ENCODE measurements around the gene MCTP1. TPM values are rescaled to one million over a fixed set of nuclear protein-coding genes. Genes with fewer than 3 reads are reported as not detected.

Gene MCTP1
- total RNA-seq, 1 experiment from 2014 or later, result 5.6 TPM

DNA sequence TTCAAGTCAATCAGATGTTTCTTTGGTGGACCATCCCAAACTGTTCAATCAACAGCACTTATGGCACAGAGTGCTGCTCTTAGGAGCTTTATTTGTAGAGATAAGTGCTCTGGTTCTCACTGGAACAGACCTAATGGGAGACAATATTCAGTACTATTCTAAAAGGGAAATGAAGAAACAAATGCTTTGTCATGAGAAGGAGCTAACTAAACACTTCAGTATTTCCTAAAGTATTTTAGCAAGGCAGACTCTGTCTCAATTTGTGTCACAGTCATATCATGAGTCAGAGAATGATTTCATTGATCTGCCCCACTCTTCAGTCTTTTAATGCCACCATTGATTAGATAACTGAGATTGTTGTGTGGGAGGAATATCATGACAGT, 491.1 kb downstream of the MCTP1 start:
- H3K4me1 Mint-ChIP-seq, result no peaks in the 10 kb centered on the region
- POLR2A ChIA-PET, result no interaction called here

DNA sequence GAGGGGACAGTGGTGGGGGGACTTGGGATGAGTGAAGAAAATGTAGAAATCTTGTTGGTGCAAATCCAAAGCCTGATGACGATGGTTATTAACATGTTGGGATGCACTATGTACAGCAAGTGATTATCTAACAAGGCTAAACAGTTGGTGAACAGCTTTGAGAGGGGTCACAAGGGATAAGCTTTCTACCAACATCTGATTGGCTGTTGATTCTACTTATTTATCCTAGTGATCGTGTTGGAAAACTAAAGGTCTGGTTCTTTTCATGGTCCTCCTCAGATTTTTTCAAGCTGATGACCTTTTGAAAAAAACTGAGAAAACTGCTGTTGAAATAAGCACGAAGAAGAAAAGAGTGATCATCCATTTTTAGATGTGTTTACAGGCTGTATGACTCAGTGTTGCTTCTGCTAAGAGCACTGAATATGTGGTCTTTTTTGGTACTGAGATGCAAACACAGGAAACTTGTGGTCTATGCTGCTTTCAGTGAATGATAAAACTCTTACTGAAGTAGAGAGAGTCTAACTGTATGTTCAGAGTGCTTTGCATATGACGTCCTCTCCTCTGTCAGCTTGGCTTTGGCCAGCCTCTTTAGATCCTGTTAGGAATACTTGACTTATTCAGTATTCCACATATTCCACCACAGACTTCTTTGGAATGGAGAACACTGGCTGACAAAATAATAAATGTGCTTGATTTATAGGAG, 491.6 kb downstream of the MCTP1 start:
- DNase-seq (ENCODE audit: low spot score) (no peak), ATAC-seq (no peak)
- H3K27ac Mint-ChIP-seq, result no peak overlapping the region
- no peak overlapping the region for H3K4me3 Mint-ChIP-seq
- H3K9me3 Mint-ChIP-seq, result no peaks in the 10 kb centered on the region
- ChIA-PET POLR2A (no interaction called here), CTCF (interaction anchor here (1.0 kb wide), 1 partner anchor 19 kb away, joined by 3 read pairs; no protein-coding TSS in a partner anchor)
- H3K4me1 Mint-ChIP-seq, result peaks cover 3% of the 10 kb centered on the region
- no peaks in the 10 kb centered on the region for H3K27me3 Mint-ChIP-seq (ENCODE audit: low read depth)
- H3K36me3 Mint-ChIP-seq, result no peaks in the 10 kb centered on the region
- TF ChIP-seq FOXP1 (CRISPR knock-in tag; IDR thresholded peaks at IDR 0.05; ENCODE audit: borderline replicate concordance) (no peak), ZNF671 (CRISPR knock-in tag; IDR thresholded peaks at IDR 0.05) (no peak), ETV6 (CRISPR knock-in tag; IDR thresholded peaks at IDR 0.05) (no peak), NFATC4 (CRISPR knock-in tag; IDR thresholded peaks at IDR 0.05) (no peak), JAZF1 (CRISPR knock-in tag; IDR thresholded peaks at IDR 0.05) (no peak)
- TF ChIP-seq, protein P1, sequence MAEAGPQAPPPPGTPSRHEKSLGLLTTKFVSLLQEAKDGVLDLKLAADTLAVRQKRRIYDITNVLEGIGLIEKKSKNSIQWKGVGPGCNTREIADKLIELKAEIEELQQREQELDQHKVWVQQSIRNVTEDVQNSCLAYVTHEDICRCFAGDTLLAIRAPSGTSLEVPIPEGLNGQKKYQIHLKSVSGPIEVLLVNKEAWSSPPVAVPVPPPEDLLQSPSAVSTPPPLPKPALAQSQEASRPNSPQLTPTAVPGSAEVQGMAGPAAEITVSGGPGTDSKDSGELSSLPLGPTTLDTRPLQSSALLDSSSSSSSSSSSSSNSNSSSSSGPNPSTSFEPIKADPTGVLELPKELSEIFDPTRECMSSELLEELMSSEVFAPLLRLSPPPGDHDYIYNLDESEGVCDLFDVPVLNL (CRISPR knock-in tag; IDR thresholded peaks at IDR 0.05; ENCODE audit: borderline replicate concordance, low read depth), result no peak
- TF ChIP-seq, protein P2, sequence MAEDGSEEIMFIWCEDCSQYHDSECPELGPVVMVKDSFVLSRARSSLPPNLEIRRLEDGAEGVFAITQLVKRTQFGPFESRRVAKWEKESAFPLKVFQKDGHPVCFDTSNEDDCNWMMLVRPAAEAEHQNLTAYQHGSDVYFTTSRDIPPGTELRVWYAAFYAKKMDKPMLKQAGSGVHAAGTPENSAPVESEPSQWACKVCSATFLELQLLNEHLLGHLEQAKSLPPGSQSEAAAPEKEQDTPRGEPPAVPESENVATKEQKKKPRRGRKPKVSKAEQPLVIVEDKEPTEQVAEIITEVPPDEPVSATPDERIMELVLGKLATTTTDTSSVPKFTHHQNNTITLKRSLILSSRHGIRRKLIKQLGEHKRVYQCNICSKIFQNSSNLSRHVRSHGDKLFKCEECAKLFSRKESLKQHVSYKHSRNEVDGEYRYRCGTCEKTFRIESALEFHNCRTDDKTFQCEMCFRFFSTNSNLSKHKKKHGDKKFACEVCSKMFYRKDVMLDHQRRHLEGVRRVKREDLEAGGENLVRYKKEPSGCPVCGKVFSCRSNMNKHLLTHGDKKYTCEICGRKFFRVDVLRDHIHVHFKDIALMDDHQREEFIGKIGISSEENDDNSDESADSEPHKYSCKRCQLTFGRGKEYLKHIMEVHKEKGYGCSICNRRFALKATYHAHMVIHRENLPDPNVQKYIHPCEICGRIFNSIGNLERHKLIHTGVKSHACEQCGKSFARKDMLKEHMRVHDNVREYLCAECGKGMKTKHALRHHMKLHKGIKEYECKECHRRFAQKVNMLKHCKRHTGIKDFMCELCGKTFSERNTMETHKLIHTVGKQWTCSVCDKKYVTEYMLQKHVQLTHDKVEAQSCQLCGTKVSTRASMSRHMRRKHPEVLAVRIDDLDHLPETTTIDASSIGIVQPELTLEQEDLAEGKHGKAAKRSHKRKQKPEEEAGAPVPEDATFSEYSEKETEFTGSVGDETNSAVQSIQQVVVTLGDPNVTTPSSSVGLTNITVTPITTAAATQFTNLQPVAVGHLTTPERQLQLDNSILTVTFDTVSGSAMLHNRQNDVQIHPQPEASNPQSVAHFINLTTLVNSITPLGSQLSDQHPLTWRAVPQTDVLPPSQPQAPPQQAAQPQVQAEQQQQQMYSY (CRISPR knock-in tag; IDR thresholded peaks at IDR 0.05), result no peak
- TF ChIP-seq, protein P3, sequence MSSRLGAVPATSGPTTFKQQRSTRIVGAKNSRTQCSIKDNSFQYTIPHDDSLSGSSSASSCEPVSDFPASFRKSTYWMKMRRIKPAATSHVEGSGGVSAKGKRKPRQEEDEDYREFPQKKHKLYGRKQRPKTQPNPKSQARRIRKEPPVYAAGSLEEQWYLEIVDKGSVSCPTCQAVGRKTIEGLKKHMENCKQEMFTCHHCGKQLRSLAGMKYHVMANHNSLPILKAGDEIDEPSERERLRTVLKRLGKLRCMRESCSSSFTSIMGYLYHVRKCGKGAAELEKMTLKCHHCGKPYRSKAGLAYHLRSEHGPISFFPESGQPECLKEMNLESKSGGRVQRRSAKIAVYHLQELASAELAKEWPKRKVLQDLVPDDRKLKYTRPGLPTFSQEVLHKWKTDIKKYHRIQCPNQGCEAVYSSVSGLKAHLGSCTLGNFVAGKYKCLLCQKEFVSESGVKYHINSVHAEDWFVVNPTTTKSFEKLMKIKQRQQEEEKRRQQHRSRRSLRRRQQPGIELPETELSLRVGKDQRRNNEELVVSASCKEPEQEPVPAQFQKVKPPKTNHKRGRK (CRISPR knock-in tag; IDR thresholded peaks at IDR 0.05; ENCODE audit: borderline replicate concordance), result no peak
- TF ChIP-seq, protein P4, sequence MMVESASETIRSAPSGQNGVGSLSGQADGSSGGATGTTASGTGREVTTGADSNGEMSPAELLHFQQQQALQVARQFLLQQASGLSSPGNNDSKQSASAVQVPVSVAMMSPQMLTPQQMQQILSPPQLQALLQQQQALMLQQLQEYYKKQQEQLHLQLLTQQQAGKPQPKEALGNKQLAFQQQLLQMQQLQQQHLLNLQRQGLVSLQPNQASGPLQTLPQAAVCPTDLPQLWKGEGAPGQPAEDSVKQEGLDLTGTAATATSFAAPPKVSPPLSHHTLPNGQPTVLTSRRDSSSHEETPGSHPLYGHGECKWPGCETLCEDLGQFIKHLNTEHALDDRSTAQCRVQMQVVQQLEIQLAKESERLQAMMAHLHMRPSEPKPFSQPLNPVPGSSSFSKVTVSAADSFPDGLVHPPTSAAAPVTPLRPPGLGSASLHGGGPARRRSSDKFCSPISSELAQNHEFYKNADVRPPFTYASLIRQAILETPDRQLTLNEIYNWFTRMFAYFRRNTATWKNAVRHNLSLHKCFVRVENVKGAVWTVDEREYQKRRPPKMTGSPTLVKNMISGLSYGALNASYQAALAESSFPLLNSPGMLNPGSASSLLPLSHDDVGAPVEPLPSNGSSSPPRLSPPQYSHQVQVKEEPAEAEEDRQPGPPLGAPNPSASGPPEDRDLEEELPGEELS (CRISPR knock-in tag; IDR thresholded peaks at IDR 0.05), result no peak
- TF ChIP-seq, protein P5, sequence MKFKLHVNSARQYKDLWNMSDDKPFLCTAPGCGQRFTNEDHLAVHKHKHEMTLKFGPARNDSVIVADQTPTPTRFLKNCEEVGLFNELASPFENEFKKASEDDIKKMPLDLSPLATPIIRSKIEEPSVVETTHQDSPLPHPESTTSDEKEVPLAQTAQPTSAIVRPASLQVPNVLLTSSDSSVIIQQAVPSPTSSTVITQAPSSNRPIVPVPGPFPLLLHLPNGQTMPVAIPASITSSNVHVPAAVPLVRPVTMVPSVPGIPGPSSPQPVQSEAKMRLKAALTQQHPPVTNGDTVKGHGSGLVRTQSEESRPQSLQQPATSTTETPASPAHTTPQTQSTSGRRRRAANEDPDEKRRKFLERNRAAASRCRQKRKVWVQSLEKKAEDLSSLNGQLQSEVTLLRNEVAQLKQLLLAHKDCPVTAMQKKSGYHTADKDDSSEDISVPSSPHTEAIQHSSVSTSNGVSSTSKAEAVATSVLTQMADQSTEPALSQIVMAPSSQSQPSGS (CRISPR knock-in tag; IDR thresholded peaks at IDR 0.05; ENCODE audit: borderline replicate concordance, low read depth), result no peak
- TF ChIP-seq, protein P6, sequence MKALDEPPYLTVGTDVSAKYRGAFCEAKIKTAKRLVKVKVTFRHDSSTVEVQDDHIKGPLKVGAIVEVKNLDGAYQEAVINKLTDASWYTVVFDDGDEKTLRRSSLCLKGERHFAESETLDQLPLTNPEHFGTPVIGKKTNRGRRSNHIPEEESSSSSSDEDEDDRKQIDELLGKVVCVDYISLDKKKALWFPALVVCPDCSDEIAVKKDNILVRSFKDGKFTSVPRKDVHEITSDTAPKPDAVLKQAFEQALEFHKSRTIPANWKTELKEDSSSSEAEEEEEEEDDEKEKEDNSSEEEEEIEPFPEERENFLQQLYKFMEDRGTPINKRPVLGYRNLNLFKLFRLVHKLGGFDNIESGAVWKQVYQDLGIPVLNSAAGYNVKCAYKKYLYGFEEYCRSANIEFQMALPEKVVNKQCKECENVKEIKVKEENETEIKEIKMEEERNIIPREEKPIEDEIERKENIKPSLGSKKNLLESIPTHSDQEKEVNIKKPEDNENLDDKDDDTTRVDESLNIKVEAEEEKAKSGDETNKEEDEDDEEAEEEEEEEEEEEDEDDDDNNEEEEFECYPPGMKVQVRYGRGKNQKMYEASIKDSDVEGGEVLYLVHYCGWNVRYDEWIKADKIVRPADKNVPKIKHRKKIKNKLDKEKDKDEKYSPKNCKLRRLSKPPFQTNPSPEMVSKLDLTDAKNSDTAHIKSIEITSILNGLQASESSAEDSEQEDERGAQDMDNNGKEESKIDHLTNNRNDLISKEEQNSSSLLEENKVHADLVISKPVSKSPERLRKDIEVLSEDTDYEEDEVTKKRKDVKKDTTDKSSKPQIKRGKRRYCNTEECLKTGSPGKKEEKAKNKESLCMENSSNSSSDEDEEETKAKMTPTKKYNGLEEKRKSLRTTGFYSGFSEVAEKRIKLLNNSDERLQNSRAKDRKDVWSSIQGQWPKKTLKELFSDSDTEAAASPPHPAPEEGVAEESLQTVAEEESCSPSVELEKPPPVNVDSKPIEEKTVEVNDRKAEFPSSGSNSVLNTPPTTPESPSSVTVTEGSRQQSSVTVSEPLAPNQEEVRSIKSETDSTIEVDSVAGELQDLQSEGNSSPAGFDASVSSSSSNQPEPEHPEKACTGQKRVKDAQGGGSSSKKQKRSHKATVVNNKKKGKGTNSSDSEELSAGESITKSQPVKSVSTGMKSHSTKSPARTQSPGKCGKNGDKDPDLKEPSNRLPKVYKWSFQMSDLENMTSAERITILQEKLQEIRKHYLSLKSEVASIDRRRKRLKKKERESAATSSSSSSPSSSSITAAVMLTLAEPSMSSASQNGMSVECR (CRISPR knock-in tag; IDR thresholded peaks at IDR 0.05; ENCODE audit: borderline replicate concordance), result no peak

More for the DNA sequence above, 491.1 kb downstream of the MCTP1 start:
- CTCF ChIA-PET, result no interaction called here
- DNase-seq (ENCODE audit: low spot score), result no peak
- no peak for ATAC-seq
- no peaks in the 10 kb centered on the region for H3K9me3 Mint-ChIP-seq
- H3K36me3 Mint-ChIP-seq, result no peaks in the 10 kb centered on the region
- TF ChIP-seq ATF1 (CRISPR knock-in tag; IDR thresholded peaks at IDR 0.05) (no peak), TEAD1 (CRISPR knock-in tag; IDR thresholded peaks at IDR 0.05) (no peak), SOX15 (CRISPR knock-in tag; IDR thresholded peaks at IDR 0.05) (no peak)
- TF ChIP-seq, protein P2 (CRISPR knock-in tag; IDR thresholded peaks at IDR 0.05), result no peak
- no peaks in the 10 kb centered on the region for H3K27me3 Mint-ChIP-seq (ENCODE audit: low read depth)
- H3K27ac Mint-ChIP-seq, result no peak overlapping the region
- H3K4me3 Mint-ChIP-seq, result no peak overlapping the region

Data from WTC11 (cell line).